Testis (tissue), 3 donors: ENCODE data around the gene PEA15. TPM values are rescaled to one million over a fixed set of nuclear protein-coding genes. Genes with fewer than 3 reads are reported as not detected.

ENCODE experiments used
- DNase-seq: peaks from one replicate; pipeline ENCODE4 v3.0.0-alpha.2; 2019
- H3K27ac ChIP-seq, 2 donors: fragments of 200-600 bp; sonication (generic); one replicate each; pipeline ENCODE4 v1.5.1; 2019
- H3K27me3 ChIP-seq: fragments of 200-600 bp; sonication (generic); one replicate; pipeline ENCODE4 v1.5.1; 2019
- H3K36me3 ChIP-seq: fragments of 200-600 bp; sonication (generic); one replicate; pipeline ENCODE4 v1.5.1; 2017; ENCODE audit warnings: low read depth; ENCODE audit errors: missing control alignments
- H3K4me1 ChIP-seq: fragments of 200-600 bp; sonication (generic); one replicate; pipeline ENCODE4 v1.5.1; 2019
- H3K4me3 ChIP-seq, 2 donors: fragments of 200-600 bp; sonication (generic); one replicate each; pipeline ENCODE4 v1.5.1; 2017 to 2019
- H3K9me3 ChIP-seq: fragments of 200-600 bp; sonication (generic); one replicate; pipeline ENCODE4 v1.5.1; 2017
- POLR2A ChIP-seq: fragments of 450-650 bp; IDR thresholded peaks from one replicate; pipeline ENCODE4 v1.6.1; 2017; ENCODE audit warnings: antibody characterized with exemption, mild to moderate bottlenecking, moderate library complexity
- WGBS, 2 donors: methylation state at CpG; one replicate each; pipeline ENCODE4 v1.1.5; 2018; 5-methylcytosine and 5-hydroxymethylcytosine counted together
- intact Hi-C: fragments of 100-400 bp; cut with DNase I; formaldehyde crosslinking; loops from one replicate; pipeline ENCODE4 v1.15.1; 2023; ENCODE audit warnings: low total_unique reads
- polyA plus RNA-seq: library from polyadenylated mRNA; stranded (reverse); fragments of 350-450 nt; fragmentation: Illumina TruSeq; extraction: RNeasy Lipid Tissue Mini Kit (QIAGEN cat#74804); gene quantifications from one replicate; pipeline ENCODE4 v1.2.3, GENCODE V29; 2014; ENCODE audit warnings: low read depth, low replicate concordance; ENCODE audit not compliant: insufficient read depth
- total RNA-seq, 2 donors: library from RNA; depleted of rRNA; stranded (reverse); fragments of >200 nt; gene quantifications; one replicate each; pipeline ENCODE4 v1.2.3, GENCODE V29; 2016
- TF ChIP-seq, protein P1 (sequence below), 3 experiments: fragments of 450-650 bp in 2 of 3; fragments of 200-600 bp in 1 of 3; sonication (generic) in 1 of 3; IDR thresholded peaks; one replicate each; pipeline ENCODE4 v1.5.1; 2016 to 2019; ENCODE audit warnings: antibody characterized with exemption in 3 of 3, mild to moderate bottlenecking in 2 of 3, moderate library complexity in 1 of 3

PEA15 gene
- total and polyA plus RNA-seq, 3 donors from 2014 or later = 168 to 421 (median 229) TPM

DNA sequence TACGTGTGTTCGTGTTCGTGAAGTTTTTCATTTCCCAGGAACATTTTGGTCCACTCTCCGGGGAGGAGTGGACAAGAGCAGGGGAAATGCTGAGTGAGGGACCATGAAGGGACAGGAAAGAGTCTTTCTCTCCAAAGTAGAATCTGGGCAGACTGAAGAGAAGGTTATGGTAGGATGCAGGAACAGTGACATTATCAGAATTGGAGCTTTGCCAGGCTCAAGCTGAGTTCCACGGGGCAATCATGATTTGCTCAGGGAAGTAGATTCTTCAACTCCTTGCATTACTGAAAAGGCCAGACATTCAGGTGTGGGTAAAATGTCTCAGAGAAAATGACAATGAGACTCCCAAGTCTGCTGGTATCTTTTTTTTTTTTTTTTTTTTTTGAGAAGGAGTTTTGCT, 37.2 kb upstream of the PEA15 start:
- no peaks in the 10 kb centered on the region for H3K9me3 ChIP-seq
- TF ChIP-seq, protein P1, sequence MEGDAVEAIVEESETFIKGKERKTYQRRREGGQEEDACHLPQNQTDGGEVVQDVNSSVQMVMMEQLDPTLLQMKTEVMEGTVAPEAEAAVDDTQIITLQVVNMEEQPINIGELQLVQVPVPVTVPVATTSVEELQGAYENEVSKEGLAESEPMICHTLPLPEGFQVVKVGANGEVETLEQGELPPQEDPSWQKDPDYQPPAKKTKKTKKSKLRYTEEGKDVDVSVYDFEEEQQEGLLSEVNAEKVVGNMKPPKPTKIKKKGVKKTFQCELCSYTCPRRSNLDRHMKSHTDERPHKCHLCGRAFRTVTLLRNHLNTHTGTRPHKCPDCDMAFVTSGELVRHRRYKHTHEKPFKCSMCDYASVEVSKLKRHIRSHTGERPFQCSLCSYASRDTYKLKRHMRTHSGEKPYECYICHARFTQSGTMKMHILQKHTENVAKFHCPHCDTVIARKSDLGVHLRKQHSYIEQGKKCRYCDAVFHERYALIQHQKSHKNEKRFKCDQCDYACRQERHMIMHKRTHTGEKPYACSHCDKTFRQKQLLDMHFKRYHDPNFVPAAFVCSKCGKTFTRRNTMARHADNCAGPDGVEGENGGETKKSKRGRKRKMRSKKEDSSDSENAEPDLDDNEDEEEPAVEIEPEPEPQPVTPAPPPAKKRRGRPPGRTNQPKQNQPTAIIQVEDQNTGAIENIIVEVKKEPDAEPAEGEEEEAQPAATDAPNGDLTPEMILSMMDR (IDR thresholded peaks at IDR 0.05) = no peak
- no peak for TF ChIP-seq POLR2A
- no peak for DNase-seq
- no peak overlapping the region for H3K27ac ChIP-seq
- no peaks in the 10 kb centered on the region for H3K36me3 ChIP-seq
- H3K4me3 ChIP-seq = no peak overlapping the region
- 62 to 67% methylated on average over 5 of the region's 5 CpGs for WGBS, 2 donors
- no peaks in the 10 kb centered on the region for H3K27me3 ChIP-seq
- intact Hi-C loops = no loop called here
- H3K4me1 ChIP-seq = no peaks in the 10 kb centered on the region

GRCh38 chr1:160168609-160169369, 36.4 kb upstream of the PEA15 start:
- Histone ChIP-seq H3K36me3 (no peaks in the 10 kb centered on the region), H3K27ac (no peak overlapping the region), H3K9me3 (no peaks in the 10 kb centered on the region), H3K4me3 (no peak overlapping the region), H3K27me3 (no peaks in the 10 kb centered on the region), H3K4me1 (no peaks in the 10 kb centered on the region)
- intact Hi-C loops = no loop called here
- no peak for DNase-seq
- WGBS, 2 donors = 69 to 75% methylated on average over 13 of the region's 13 CpGs
- TF ChIP-seq, protein P1 (IDR thresholded peaks at IDR 0.05) = no peak
- TF ChIP-seq POLR2A = no peak

DNA sequence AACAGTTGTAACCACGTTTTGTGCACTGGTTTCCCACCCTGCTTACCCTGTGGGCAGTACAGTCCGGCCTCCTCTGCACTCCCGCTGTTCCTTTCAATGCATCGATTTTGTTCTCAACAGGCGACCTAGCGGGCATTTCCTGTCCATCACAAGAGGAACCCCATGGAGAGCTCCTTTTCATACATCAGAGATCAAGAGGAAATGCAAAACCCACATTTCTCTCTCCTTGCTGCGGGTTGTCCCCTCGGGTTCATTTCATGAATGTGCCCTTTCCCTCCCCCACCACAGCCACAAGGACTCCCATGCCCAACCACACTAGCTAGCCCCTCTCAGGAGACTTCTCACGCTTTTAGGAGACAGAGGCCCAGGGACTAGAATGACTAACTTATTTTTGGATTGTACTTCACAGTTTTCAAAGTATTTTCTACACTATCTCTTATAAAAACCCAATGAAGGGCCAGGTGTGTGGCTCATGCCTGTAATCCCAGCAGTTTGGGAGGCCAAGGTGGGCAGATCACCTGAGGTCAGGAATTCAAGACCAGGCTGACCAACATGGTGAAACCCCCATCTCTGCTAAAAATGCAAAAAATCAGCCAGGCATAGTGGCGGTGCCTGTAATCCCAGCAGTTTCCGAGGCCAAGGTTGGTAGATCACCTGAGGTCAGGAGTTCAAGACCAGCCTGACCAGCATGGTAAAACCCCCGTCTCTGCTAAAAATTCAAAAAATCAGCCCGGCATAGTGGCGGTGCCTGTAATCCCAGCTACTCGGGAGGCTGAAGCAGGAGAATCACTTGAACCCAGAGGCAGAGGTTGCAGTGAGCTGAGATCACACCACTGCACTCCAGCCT, 35.4 kb upstream of the PEA15 start:
- Histone ChIP-seq H3K27ac (no peak overlapping the region), H3K4me1 (no peaks in the 10 kb centered on the region), H3K27me3 (no peaks in the 10 kb centered on the region), H3K9me3 (no peaks in the 10 kb centered on the region), H3K4me3 (no peak overlapping the region), H3K36me3 (no peaks in the 10 kb centered on the region)
- intact Hi-C loops = no loop called here
- DNase-seq = no peak
- 66 to 69% methylated on average over 13 to 15 of the region's 15 CpGs for WGBS, 2 donors
- no peak for TF ChIP-seq POLR2A
- TF ChIP-seq, protein P1 (IDR thresholded peaks at IDR 0.05) = no peak

- 90 to 93% methylated on average over 4 of the region's 4 CpGs for WGBS, 2 donors
These were observed 33.8 kb upstream of the PEA15 start for GRCh38 chr1:160171354-160171753.

More at GRCh38 chr1:160171354-160171753, 33.8 kb upstream of the PEA15 start:
- no peak overlapping the region for H3K4me3 ChIP-seq
- no peak overlapping the region for H3K27ac ChIP-seq
- H3K27me3 ChIP-seq = no peaks in the 10 kb centered on the region
- TF ChIP-seq, protein P1 (IDR thresholded peaks at IDR 0.05) = no peak
- no peak for TF ChIP-seq POLR2A
- H3K4me1 ChIP-seq = peaks cover 2% of the 10 kb centered on the region
- DNase-seq = no peak
- intact Hi-C loops = no loop called here
- H3K36me3 ChIP-seq = no peaks in the 10 kb centered on the region
- H3K9me3 ChIP-seq = no peaks in the 10 kb centered on the region
